GM18907 (cell line): ENCODE results near the gene RELN.
A peak's percentile ranks its signal among the peaks of the same experiment; 100 is the strongest.
"Not testable (repeated sequence)": the region's sequence is repeated elsewhere in the genome, so short reads cannot be mapped to it uniquely, and the experiment has no call there.

Source experiments
- ATAC-seq: cut with Tn5 transposase; IDR thresholded peaks from one replicate; pipeline ENCODE4 v1.9.1; 2021; ENCODE audit warnings: mild to moderate bottlenecking, moderate library complexity; ENCODE audit not compliant: unreplicated experiment

Gene RELN

DNA sequence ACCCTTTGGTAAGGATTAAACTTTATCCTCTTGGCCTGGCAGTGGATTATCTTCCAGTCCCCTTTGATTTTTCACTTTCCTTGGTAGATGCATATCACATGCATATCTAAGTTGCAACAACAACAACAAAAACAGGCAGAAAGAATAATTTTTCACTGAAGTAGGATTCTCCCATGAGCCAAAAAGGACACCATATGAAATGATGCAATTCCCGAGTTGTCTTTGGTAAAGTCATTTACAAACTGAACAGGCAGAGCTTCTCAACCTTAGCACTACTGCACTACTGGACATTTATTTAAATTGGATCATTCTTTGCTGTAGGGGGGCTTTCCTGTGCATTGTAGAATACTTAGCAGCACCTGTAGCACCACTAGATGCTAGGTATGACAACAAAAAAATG is 195.0 kb downstream of the RELN start:
- ATAC-seq = no peak

DNA sequence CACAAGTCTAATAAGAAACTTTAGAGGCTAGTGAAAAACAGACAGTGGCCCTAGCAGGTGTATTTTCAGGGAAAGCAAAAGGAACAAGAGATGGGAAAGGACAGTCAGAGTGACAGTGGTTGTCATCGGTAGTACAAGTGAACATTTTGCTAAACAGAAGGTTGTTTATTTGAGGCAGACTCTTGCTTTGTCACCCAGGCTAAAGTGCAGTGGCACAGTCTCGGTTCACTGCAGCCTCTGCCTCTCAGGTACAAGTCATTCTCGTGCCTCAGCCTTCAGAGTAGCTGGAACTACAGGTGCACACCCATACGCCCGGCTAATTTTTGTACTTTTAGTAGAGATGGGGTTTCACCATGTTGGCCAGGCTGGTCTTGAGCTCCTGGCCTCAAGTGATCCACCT is 195.8 kb downstream of the RELN start:
- no peak for ATAC-seq

DNA sequence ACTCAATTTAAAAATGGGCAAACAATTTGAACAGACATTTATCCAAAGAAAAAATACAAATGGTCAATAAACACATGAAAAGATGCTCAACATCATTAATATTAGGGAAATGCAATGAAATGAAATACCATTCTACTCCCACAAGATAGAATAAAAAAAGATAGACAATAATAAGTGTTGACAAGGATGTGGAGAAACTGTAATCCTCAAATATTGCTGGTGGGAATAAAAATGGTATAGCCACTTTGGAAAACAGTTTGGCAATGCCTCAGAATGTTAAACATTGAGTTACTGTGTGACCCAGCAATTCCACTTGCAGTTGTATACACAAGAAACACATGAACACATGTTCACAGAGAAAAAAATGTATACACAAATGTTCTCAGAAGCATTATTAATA is 197.6 kb downstream of the RELN start:
- no peak for ATAC-seq

DNA sequence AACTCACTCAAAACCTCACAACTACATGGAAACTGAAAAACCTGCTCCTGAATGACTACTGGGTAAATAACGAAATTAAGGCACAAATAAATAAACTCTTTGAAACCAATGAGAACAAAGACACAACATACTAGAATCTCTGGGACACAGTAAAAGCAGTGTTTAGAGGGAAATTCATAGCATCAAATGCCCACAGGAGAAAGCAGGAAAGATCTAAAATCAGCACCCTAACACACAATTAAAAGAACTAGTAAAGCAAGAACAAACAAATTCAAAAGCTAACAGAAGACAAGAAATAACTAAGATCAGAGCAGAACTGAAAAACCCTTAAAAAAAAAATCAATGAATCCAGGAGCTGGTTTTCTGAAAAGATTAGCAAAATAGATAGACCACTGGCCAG is 202.4 kb downstream of the RELN start:
- not testable (repeated sequence) for ATAC-seq

DNA sequence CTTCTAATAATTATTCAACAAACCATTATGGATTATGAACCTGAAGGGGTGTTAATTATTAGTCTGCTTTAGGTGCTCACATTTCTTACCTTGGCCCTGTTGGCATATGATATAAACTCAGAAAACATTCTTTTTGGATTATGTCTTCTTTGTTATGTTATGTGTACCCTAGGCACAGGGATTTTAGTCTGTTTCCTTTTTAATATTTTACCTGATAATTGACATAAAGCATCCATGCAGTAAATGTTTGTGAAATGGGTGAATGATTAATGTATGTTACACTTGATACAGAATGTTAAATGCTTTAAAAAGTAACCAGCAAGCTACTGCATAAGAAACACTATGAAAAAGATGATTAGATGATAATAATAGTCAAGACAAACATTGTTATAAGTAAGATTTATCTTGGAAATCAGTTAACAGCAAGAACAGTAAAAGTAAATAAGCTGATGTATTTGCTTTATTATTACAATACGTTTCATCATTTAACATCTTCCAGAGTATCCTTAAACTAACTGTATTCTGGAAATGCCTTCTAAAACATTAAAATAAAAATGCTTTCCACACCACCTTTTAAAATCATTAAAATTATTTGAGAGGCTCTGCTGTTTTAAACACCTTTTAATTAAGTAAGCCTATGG is 204.7 kb downstream of the RELN start:
- no peak for ATAC-seq

DNA sequence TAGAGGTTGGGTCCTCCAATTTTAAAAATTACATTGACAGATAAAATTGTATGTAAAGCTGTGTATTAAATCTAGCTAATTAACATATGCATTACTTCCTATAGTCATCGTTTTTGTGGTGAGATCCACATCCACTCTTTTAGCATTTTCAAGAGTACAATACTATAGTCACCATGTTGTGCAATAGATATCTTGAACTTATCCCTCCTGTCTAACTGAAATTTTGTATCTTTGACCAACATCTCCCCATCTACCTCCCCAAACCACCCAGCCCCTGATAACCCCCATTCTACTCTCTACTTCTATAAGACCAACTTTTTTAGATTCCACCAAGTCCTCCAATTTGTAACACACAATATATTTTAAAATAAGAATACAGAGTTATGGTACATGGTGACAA is 208.0 kb downstream of the RELN start:
- no peak for ATAC-seq

DNA sequence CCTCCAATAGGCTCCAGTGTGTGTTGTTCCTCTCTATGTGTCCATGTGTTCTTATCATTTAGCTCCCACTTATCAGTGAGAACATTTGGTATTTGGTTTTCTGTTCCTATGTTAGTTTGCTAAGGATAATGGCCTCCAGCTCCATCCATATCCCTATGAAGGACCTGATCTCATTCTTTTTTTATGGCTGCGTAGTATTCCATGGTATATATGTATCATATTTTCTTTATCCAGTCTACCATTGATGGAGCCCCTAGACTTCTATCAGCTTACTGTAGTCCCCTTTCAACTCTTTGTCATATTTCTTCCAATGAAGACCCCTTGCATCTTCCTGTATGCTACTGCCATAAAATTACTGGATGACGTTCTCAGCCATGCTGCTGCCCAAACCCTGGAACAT is 208.9 kb downstream of the RELN start:
- ATAC-seq = not testable (repeated sequence)

DNA sequence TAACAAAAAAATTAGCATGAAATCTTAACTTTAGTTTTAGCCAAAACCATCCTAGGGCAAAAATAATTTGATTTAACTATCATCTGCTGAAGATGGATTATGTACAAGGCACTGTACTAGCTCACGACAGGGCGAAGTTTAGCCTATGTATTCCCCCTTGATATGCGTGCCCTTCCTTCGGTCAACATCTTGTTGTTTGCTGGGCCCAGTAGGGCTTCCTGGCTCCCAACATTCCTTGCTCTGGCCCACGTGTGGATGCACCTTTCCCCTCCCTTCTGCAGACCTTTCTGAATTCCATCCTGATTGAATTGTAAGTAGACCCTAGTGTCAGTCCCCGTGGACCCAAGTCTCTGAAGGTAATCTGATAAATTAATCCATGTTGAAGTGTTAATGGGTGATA is 212.0 kb downstream of the RELN start:
- ATAC-seq = no peak

DNA sequence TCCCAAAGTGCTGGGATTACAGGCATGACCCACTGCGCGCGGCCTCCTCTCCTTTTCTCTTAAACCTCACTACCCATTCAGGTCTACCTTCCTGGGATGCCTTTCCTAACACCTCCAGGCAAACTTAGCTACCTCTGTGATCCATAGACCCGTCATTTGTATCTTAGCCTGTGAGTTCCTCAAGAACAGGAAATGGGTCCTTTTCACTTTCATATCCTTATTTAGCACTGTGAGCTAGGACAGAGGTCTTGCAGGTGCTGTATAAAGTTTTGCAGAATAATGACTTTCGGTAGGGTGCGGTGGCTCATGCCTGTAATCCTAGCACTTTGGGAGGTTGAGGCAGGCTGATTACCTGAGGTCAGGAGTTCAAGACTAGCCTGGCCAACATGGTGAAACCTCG is 215.7 kb downstream of the RELN start:
- peak; percentile 53 for ATAC-seq

DNA sequence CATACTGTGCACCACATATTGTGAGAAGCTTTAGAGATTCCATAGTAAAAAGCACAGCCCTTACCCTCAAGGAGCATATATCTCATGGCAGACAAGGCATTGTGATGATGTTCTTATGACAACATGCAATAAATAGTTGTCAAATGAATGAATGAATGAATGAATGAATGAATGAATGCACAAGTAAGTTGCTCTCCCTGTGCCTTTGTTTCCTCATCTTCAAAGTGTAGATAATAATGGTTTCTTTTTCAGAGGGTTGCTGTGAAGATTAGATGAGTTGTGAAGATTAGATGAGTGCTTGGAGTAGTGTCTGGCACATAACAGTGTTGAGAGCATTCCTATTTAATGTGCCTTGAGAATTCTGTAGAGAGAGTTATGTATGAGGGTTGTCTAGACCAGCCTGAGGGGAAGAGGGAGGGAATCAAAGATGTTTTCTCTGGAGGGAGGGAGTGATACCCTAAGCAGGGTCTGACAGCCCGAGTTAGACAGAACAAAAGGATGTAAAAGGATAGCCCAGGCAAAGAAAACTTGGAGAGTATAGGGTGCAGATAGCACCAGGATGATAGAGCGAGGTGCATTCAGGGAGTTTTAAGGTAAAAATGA is 217.2 kb downstream of the RELN start:
- no peak for ATAC-seq

DNA sequence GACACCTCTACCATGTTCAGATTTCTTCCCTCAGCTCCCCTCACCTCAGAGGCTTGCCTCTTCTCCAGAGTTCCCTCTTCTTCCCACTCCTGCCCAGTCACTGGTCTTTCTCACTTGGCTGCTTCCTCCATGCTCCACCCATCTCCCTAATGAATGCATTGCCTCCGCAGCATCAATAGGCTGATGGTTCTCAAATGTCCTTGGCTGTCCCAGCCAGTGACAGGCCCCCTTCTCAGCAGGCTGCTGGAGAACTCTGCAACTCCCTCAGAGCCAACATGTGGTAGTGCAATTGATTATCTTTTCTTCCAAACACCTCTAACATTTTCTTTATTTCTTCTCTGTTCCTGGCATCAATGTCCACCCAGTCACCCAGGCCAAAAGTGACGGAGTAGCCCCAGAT is 218.2 kb downstream of the RELN start:
- no peak for ATAC-seq

DNA sequence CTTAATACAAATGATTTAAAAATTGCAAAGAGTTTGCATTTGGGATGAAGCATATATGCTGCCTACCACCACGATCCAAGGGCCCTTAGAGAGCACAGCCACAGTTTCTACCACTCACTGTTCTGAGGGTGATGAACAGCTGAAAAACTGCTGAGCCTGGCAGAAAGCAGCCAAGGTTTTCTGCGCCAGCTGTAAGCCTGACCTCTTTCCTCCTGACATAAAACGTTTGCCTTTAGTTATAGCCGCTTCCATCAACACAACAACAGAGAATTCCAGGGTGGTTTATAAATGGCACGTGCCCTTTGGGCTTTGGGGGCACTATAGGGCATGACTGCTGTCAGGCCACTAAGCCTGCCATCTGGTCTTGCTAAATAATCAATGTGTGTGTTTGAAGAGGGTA is 222.8 kb downstream of the RELN start:
- no peak for ATAC-seq

DNA sequence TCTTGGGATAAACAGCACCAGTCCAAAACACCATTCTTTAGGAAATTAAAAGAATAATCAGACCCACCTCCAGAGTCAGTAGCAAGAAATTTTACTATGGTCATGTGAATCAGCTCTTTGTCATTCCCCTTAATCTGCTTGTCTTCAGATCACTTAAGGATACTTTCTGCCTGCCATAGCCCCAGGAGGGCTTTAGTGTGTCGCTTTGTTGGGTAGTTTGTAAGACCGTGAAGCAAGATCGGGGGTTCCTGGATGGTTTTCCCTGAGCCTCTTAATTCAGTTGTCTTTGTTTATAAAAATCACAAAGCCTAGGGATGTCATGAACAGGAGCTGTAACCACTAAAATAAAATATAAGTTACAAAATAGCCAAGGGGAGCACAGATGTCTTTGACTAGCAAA is 223.6 kb downstream of the RELN start:
- no peak for ATAC-seq

DNA sequence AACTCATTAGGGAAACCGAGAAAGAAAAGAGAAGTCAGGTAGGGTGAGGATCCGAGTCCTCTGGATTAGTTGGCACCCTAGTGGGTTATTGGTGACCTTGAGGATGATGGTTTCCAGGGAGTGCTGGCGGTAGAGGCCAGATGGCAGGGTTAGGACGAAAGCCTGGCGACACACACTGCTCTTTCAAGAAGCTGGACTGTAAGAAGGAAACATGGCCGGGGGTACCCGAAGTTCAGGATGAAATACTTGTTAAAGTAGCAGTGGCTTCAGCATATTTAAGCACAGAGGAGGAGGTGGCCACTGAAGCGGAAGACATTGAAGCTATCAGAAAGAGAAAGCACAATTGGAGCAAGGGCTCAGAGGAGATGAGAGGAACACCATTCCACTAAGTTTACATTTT is 224.6 kb downstream of the RELN start:
- ATAC-seq = no peak

DNA sequence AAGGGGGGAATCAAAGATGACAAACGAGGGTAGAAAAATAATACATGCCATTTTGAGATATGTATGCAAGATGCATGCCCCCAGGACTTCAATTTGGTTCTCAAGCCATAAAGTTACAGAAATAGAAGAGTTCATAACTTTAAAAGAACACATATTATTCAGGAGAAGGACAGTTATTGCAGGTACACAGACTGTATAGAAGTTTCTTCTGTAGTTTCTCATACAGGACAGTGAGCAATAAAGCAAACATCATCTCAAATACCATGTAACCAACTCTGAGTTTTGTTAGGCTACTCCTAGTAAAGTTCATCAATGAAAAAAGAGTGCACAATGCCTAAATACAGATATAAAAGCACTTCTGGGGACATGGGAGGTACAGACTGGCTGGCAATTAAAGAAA is 226.6 kb downstream of the RELN start:
- no peak for ATAC-seq

DNA sequence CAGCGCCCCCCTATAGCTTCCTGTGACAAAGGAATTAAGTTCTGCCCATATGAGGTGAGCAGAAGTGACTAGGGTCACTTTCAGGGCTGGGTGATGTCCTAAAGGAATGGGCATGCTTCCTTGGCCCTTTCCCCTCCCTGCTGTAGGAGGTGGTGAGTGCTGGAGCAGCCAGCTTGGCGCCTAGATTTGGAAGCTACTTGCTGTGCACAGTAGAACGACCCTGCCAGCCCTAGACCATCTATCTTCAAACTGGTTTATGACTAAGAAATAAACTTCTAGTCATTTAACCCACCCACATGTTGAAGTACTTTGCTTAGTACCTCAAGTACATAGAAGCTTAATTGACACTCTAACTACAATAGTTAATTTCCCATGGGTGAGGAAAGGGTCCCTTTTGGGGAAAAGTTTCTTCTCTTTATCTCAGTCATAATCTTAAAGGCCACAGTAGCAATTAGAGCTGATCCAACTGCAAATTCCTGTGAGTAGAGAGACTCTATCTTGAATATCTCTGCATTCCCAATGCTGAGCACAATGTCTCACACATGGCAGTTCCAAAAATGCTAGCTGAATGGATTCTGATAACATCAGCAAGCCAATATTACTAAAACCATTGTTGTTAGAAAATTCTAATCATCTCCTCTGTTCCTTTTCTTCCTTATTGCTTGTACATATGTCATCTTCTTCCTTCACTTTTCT is 227.2 kb downstream of the RELN start:
- ATAC-seq = no peak

DNA sequence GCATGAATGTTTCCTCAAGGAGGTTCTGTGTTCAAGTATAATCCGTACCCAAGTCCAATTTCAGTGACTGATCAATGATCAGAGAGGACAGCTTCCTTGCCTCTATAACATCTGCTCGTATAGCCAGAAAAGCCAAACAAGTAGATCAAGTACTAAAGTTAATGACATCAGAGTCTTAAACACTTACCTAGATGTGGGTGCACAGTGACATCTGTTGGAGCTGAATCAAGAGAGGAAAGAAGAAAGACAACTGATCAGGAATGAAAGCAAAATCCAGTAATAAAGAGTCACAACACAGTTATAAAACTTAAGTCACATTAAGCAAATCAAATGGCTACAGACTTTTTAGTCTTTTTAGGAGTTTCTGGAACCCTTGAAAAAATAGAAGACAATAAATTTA is 236.5 kb downstream of the RELN start:
- ATAC-seq = no peak

DNA sequence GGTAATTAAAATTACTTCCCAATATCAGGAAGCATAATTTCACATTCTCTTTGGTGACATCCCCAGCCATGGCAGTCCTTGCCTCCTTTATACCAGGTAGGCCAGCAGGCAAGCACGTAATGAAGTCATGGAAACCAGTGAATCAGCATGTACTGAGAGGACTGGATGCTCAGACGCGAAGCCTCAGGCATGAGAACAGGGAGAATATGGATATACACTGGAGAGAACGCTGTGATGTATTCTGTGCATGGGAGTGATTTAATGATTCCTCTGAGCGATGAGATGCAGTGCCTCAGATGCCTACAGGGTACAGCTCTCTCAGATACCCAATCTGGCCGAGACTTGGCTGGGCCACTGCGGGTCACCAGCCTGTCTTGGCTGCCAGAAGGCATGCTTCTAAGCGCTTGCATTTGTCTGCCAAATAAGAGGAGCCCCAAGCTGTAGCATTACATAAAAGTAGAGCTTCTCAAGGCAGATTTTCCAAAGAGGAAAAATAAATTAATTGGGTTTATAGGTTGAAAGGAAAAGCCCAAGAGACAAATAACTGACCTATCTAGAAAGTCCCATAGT is 238.1 kb downstream of the RELN start:
- no peak for ATAC-seq

DNA sequence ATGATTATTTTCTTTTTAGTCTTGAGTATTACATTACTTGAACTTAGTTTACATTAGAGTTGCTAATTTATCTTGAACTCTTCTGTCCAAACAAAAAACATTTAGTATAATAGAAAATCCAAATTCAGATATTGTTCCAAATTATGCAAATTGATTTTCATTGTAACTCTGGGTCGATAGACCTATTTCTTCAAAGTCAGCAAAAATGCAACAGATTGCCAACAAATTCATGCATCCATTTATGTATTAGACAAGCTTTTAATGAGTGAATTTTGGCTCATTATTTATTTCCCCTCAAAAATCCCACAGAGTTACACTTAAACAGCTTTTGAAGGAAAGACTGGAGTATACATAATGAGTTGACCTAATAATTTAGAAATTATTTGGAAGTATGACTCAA is 240.8 kb downstream of the RELN start:
- ATAC-seq = no peak

DNA sequence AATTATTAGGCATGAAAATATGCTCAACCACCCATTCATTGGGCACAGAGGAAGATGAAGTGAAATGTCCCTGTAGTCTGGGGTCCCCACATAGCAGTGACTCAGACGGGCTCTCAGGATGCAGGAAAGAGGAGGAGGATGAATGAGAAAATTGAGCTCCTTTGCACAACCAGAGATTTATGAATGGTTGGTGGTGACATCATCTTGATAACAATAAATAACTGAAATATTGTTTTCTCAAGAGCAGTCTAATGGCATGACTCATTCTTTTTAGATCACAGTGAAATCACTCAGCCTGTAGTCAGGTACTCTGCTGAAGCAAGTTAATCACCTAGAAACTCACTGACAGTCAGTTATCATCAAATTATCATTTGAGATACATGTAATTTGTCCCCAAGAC is 254.1 kb downstream of the RELN start:
- no peak for ATAC-seq

DNA sequence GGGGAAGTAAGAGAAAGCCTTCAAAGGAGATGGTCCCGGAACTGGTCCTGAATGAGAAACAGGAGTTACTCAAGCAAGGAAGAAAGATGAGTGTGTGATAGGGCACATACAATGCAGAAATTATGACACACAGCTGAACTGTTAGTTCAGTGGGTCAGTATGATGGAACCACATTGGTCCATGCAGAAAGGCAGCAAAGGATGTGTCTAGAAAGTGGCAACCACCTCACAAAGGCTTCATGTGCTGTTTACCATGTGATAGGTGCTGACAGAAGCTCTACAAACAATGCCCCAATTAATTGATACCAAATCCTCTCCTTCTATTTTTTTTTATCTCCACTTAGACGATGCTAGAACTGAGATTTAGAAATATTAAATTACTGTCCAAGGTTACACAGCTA is 258.3 kb downstream of the RELN start:
- no peak for ATAC-seq

DNA sequence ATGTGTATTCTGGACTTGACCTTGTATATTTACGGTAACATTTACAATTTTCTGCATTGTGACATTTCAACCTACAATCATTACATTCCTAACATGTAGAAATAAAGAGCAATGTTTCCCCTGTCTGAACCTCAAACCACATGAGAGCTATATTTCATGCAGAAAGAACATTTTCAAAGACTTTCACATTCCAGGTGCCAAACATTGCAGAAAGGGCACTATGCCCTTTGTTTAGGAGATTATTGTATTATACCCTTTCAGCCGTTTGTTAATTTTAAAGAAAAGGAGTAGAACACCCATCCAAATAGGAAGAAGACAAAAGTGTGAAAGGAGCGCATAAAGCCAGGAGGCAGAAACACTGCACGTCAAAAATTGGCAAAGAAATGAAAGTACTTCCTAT is 260.4 kb downstream of the RELN start:
- no peak for ATAC-seq
